Neural cell (in vitro differentiated cells): ENCODE data around the gene PARL.

Experiments used
- CTCF ChIP-seq: fragments of 450-650 bp; IDR thresholded peaks from 2 replicates; pipeline ENCODE4 v1.5.1; 2014; ENCODE audit warnings: antibody characterized with exemption, mild to moderate bottlenecking, moderate library complexity; ENCODE audit not compliant: poor library complexity, severe bottlenecking
- EZH2 ChIP-seq: fragments of 200-600, 300-800 bp; shearing (Covaris generic), sonication (generic); IDR thresholded peaks from 2 replicates; pipeline ENCODE4 v1.6.1; 2014; ENCODE audit warnings: antibody characterized with exemption, low read length, borderline replicate concordance, mild to moderate bottlenecking; ENCODE audit not compliant: insufficient read depth, poor library complexity, severe bottlenecking
- POLR2AphosphoS5 ChIP-seq: IDR thresholded peaks from 2 replicates; pipeline ENCODE4 v1.6.1; 2012
- RAD21 ChIP-seq: fragments of 450-650 bp; conservative IDR thresholded peaks from 2 replicates; pipeline ENCODE4 v1.6.1; 2014; ENCODE audit warnings: antibody characterized with exemption, mild to moderate bottlenecking, moderate library complexity
- REST ChIP-seq: IDR thresholded peaks from 2 replicates; pipeline ENCODE4 v1.6.1; 2012; ENCODE audit warnings: borderline replicate concordance
- SMC3 ChIP-seq: fragments of 450-650 bp; conservative IDR thresholded peaks from 2 replicates; pipeline ENCODE4 v1.6.1; 2014; ENCODE audit warnings: antibody characterized with exemption, mild to moderate bottlenecking, moderate library complexity; ENCODE audit not compliant: poor library complexity
- TAF1 ChIP-seq: IDR thresholded peaks from 2 replicates; pipeline ENCODE4 v1.6.1; 2012; ENCODE audit warnings: low read depth

DNA sequence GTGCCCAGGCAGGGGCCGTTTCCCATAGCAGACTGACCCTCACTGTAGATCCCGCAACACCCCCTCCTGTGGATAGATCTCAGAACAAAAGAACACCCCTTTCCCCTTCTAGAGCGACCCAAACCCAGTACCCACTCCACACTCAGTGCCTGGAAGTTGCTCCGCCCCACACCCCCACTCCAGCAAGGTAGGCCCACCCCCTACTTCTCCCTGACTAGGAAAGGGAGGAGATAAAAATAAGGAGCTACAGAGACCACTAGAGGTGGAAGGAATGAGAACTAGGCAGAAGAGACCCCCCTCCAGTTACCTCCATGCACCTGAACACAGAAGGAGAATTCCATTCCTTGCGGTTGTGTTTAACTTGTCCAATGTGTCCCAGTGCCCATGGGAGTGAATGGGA is 30.2 kb upstream of the PARL start:
- TF ChIP-seq REST (no peak), POLR2AphosphoS5 (no peak), CTCF (no peak), EZH2 (no peak), TAF1 (no peak), SMC3 (no peak), RAD21 (no peak)
